Liver (tissue), 9 donors: ENCODE results near the gene RREB1. TPM values are rescaled to one million over a fixed set of nuclear protein-coding genes. Genes with fewer than 3 reads are reported as not detected.

Experiments used
- DNase-seq: peaks from one replicate; pipeline ENCODE4 v3.0.0-alpha.2; 2017; ENCODE audit warnings: low spot score
- H3K27ac ChIP-seq, 2 donors: one replicate each; pipeline ENCODE4 v1.7.0; 2013; ENCODE audit warnings: inconsistent platforms in 2 of 2, low read length in 2 of 2, control low read depth in 1 of 2, low read depth in 1 of 2, mild to moderate bottlenecking in 1 of 2
- H3K27me3 ChIP-seq, 4 donors: one replicate each; pipeline versions ENCODE4 v1.6.1 to v1.7.0; 2013; ENCODE audit warnings: low read length in 3 of 4, inconsistent platforms in 1 of 4, mild to moderate bottlenecking in 1 of 4, moderate library complexity in 1 of 4; ENCODE audit not compliant: control insufficient read depth in 4 of 4, insufficient read depth in 4 of 4
- H3K36me3 ChIP-seq, 4 donors: one replicate each; pipeline versions ENCODE4 v1.6.1 to v1.7.0; 2013; ENCODE audit warnings: low read length in 3 of 4, mild to moderate bottlenecking in 3 of 4, low read depth in 1 of 4, moderate library complexity in 1 of 4; ENCODE audit not compliant: control insufficient read depth in 4 of 4, insufficient read depth in 3 of 4
- H3K4me1 ChIP-seq, 4 donors: one replicate each; pipeline versions ENCODE4 v1.6.1 to v1.7.0; 2013; ENCODE audit warnings: low read length in 3 of 4, mild to moderate bottlenecking in 3 of 4, moderate library complexity in 1 of 4; ENCODE audit not compliant: control insufficient read depth in 4 of 4, insufficient read depth in 4 of 4
- H3K4me3 ChIP-seq, 3 donors: one replicate each; pipeline versions ENCODE4 v1.6.1 to v1.7.0; 2013; ENCODE audit warnings: low read length in 3 of 3, control low read depth in 1 of 3, low read depth in 1 of 3, mild to moderate bottlenecking in 1 of 3
- H3K9ac ChIP-seq, 2 donors: one replicate each; pipeline ENCODE4 v1.7.0; 2013; ENCODE audit warnings: low read length in 2 of 2, mild to moderate bottlenecking in 2 of 2, moderate library complexity in 2 of 2, control low read depth in 1 of 2, low read depth in 1 of 2
- H3K9me3 ChIP-seq, 4 donors: one replicate each; pipeline versions ENCODE4 v1.6.1 to v1.7.0; 2013; ENCODE audit warnings: low read length in 3 of 4; ENCODE audit not compliant: control insufficient read depth in 4 of 4
- ATF3 ChIP-seq: IDR thresholded peaks from 2 replicates; pipeline ENCODE4 v1.6.1; 2016; ENCODE audit warnings: antibody characterized with exemption
- CTCF ChIP-seq: fragments of 150-350 bp; IDR thresholded peaks from 2 replicates; pipeline ENCODE4 v1.5.1; 2017; ENCODE audit warnings: improper control_type of control experiment, low read depth, low read length; ENCODE audit not compliant: missing input control
- EGR1 ChIP-seq, 2 donors: IDR thresholded peaks; 2 replicates each; pipeline ENCODE4 v1.6.1; 2016 to 2018; ENCODE audit warnings: antibody characterized with exemption in 2 of 2, low read depth in 2 of 2
- FOXA1 ChIP-seq: IDR thresholded peaks from 2 replicates; pipeline ENCODE4 v1.6.1; 2016; ENCODE audit warnings: antibody characterized with exemption
- FOXA2 ChIP-seq: IDR thresholded peaks from 2 replicates; pipeline ENCODE4 v1.6.1; 2016; ENCODE audit warnings: antibody characterized with exemption
- GABPA ChIP-seq, 2 donors: IDR thresholded peaks in 1 of 2; conservative IDR thresholded peaks in 1 of 2; 2 replicates each; pipeline ENCODE4 v1.6.1; 2016; ENCODE audit warnings: antibody characterized with exemption in 2 of 2, mild to moderate bottlenecking in 1 of 2, moderate library complexity in 1 of 2
- HNF4A ChIP-seq, 2 donors: conservative IDR thresholded peaks; 2 replicates each; pipeline ENCODE4 v1.6.1; 2016; ENCODE audit warnings: antibody characterized with exemption in 2 of 2, mild to moderate bottlenecking in 2 of 2
- HNF4G ChIP-seq: IDR thresholded peaks from 2 replicates; pipeline ENCODE4 v1.6.1; 2016; ENCODE audit warnings: antibody characterized with exemption
- JUND ChIP-seq, 2 donors: IDR thresholded peaks; 2 replicates each; pipeline ENCODE4 v1.6.1; 2016; ENCODE audit warnings: antibody characterized with exemption in 2 of 2
- MAX ChIP-seq: IDR thresholded peaks from 2 replicates; pipeline ENCODE4 v1.6.1; 2016; ENCODE audit warnings: antibody characterized with exemption
- NR2F2 ChIP-seq: IDR thresholded peaks from 2 replicates; pipeline ENCODE4 v1.6.1; 2016; ENCODE audit warnings: antibody characterized with exemption
- RAD21 ChIP-seq, 2 donors: IDR thresholded peaks; 2 replicates each; pipeline ENCODE4 v1.6.1; 2016; ENCODE audit warnings: antibody characterized with exemption in 2 of 2, mild to moderate bottlenecking in 2 of 2
- REST ChIP-seq: IDR thresholded peaks from 2 replicates; pipeline ENCODE4 v1.6.1; 2016; ENCODE audit warnings: antibody characterized with exemption, mild to moderate bottlenecking
- RXRA ChIP-seq, 2 donors: IDR thresholded peaks; 2 replicates each; pipeline ENCODE4 v1.6.1; 2017 to 2018; ENCODE audit warnings: antibody characterized with exemption in 2 of 2, mild to moderate bottlenecking in 1 of 2
- SP1 ChIP-seq: IDR thresholded peaks from 2 replicates; pipeline ENCODE4 v1.6.1; 2018; ENCODE audit warnings: antibody characterized with exemption, mild to moderate bottlenecking
- TAF1 ChIP-seq: conservative IDR thresholded peaks from 2 replicates; pipeline ENCODE4 v1.6.1; 2016; ENCODE audit warnings: antibody characterized with exemption, mild to moderate bottlenecking
- YY1 ChIP-seq: IDR thresholded peaks from 2 replicates; pipeline ENCODE4 v1.6.1; 2016; ENCODE audit warnings: antibody characterized with exemption, mild to moderate bottlenecking
- ZBTB33 ChIP-seq: IDR thresholded peaks from 2 replicates; pipeline ENCODE4 v1.6.1; 2016; ENCODE audit warnings: antibody characterized with exemption
- WGBS: extraction: QIAGEN DNeasy Blood & Tissue Kit; methylation state at CpG from one replicate; pipeline ENCODE4 v1.1.7; 2013; 5-methylcytosine and 5-hydroxymethylcytosine counted together
- polyA plus RNA-seq, 2 donors: library from polyadenylated mRNA; stranded (reverse) in 1 of 2; unstranded in 1 of 2; fragments of 200-250 nt in 1 of 2; fragments of >200 nt in 1 of 2; fragmentation: Nextera tagmentation in 1 of 2; extraction: Ambion mirVana in 1 of 2; gene quantifications; one replicate each; pipeline versions ENCODE4 v1.2.1 to v1.2.3, GENCODE V29; 2013 to 2015
- total RNA-seq, 2 donors: library from RNA; depleted of rRNA; stranded (reverse); fragments of >200 nt; gene quantifications; one replicate each; pipeline ENCODE4 v1.2.3, GENCODE V29; 2014
- donor health status: healthy.
- donor health status: healthy.
- donor health status: healthy.
- donor health status: healthy.
- donor health status: healthy.

The RREB1 gene
- total and polyA plus RNA-seq, 4 donors, result 10.1 to 28.9 (median 17.3) TPM

DNA sequence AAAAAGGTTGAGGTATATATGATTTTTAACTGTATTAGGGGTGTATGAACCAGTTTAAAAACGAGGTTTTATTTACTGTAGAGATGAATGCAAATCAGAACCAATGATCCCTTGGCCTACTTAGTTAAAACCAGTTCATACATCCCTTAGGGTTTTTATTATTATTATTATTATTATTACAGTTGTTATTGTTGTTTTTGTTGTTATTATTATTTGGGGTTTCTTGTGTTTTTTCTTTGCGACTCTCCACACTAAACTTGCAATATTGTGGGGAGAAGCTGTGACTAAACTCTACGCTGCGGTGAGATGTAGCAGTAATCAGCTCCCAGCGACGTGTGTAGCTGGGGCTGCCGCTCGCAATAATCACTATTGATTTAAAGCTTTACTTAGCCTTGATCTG lies 143.1 kb downstream of the RREB1 start:
- Histone ChIP-seq H3K9me3 (no peaks in the 10 kb centered on the region), H3K9ac (no peak overlapping the region), H3K4me1 (no peaks in the 10 kb centered on the region), H3K36me3 (peaks cover 16 to 43% (median 33%) of the 10 kb centered on the region in 4 donors), H3K27me3 (no peaks in the 10 kb centered on the region), H3K4me3 (no peak overlapping the region), H3K27ac (no peak overlapping the region)
- no peak for DNase-seq
- 85% methylated on average over 8 of the region's 8 CpGs for WGBS
- TF ChIP-seq EGR1 (IDR thresholded peaks at IDR 0.05; ENCODE audit: low read depth in 2 of 2) (no peak), NR2F2 (no peak), MAX (no peak), SP1 (no peak), TAF1 (no peak), HNF4A (conservative IDR thresholded peaks at IDR 0.05) (no peak), FOXA2 (no peak), ATF3 (no peak), YY1 (no peak), RAD21 (IDR thresholded peaks at IDR 0.05) (no peak), FOXA1 (no peak), HNF4G (no peak), REST (no peak)

DNA sequence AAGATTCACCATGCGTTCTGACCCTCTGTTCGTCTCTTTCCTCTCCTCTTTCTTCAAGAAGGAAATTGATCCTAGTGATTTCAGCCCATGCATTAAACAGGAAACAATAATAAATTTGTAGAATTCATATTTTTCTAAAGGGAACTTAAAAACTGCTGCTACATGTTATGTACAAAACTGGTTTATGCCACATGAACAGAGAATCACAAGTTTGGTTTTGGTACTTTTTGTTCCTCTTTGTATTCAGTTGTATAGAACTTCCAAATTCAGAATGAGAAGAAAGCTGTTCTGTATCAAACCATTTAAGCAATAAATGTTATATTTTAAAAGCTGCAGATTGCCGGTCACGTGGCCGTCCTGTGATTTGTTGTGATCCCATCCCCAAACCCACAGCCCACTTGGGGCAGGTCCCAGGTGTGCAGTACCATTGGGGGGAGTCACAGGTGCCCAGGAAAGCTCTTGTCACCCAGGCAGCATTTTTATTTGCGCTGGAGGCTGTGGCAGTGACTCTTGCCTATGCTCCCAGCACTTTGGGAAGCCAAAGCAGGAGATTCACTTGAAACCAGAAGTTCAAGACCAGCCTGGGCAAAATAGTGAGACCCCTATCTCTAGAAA lies 144.0 kb downstream of the RREB1 start:
- Histone ChIP-seq H3K27ac (no peak overlapping the region), H3K4me1 (no peaks in the 10 kb centered on the region), H3K4me3 (no peak overlapping the region), H3K9ac (no peak overlapping the region), H3K27me3 (no peaks in the 10 kb centered on the region), H3K36me3 (peaks cover 12 to 36% (median 28%) of the 10 kb centered on the region in 4 donors), H3K9me3 (no peaks in the 10 kb centered on the region)
- TF ChIP-seq ZBTB33 (no peak), MAX (no peak), CTCF (no peak), HNF4G (no peak), EGR1 (IDR thresholded peaks at IDR 0.05; ENCODE audit: low read depth in 2 of 2) (no peak), ATF3 (no peak), HNF4A (conservative IDR thresholded peaks at IDR 0.05) (no peak), SP1 (no peak), JUND (IDR thresholded peaks at IDR 0.05) (no peak), YY1 (no peak), GABPA (IDR thresholded peaks at IDR 0.05 in 1 of 2, conservative IDR thresholded peaks at IDR 0.05 in 1 of 2) (no peak), FOXA1 (no peak), NR2F2 (no peak), TAF1 (no peak), REST (no peak), RXRA (IDR thresholded peaks at IDR 0.05) (no peak), RAD21 (IDR thresholded peaks at IDR 0.05) (no peak), FOXA2 (no peak)
- no peak for DNase-seq
- 92% methylated on average over 6 of the region's 6 CpGs for WGBS
